Muscle layer of duodenum (tissue), 2 donors: Measurements from ENCODE around the gene MPPED2.

Source experiments
- H3K27ac ChIP-seq: one replicate; pipeline ENCODE4 v1.7.0; 2013; ENCODE audit warnings: mild to moderate bottlenecking, low read length
- H3K27me3 ChIP-seq: one replicate; pipeline ENCODE4 v1.7.0; 2013; ENCODE audit warnings: low read depth, mild to moderate bottlenecking, control low read depth, low read length
- H3K36me3 ChIP-seq, 2 donors: one replicate each; pipeline ENCODE4 v1.7.0; 2013; ENCODE audit warnings: low read length in 2 of 2, control low read depth in 1 of 2, mild to moderate bottlenecking in 1 of 2; ENCODE audit not compliant: insufficient read depth in 2 of 2, control insufficient read depth in 1 of 2
- H3K4me1 ChIP-seq, 2 donors: one replicate each; pipeline ENCODE4 v1.7.0; 2013; ENCODE audit warnings: low read length in 2 of 2, mild to moderate bottlenecking in 2 of 2, control low read depth in 1 of 2, moderate library complexity in 1 of 2; ENCODE audit not compliant: insufficient read depth in 2 of 2, control insufficient read depth in 1 of 2
- H3K4me3 ChIP-seq, 2 donors: one replicate each; pipeline ENCODE4 v1.7.0; 2013; ENCODE audit warnings: low read length in 2 of 2, low read depth in 1 of 2, mild to moderate bottlenecking in 1 of 2
- H3K9me3 ChIP-seq, 2 donors: one replicate each; pipeline ENCODE4 v1.7.0; 2013; ENCODE audit warnings: low read length in 2 of 2, control low read depth in 1 of 2, mild to moderate bottlenecking in 1 of 2; ENCODE audit not compliant: control insufficient read depth in 1 of 2
- donor health status: healthy.

Gene MPPED2

DNA sequence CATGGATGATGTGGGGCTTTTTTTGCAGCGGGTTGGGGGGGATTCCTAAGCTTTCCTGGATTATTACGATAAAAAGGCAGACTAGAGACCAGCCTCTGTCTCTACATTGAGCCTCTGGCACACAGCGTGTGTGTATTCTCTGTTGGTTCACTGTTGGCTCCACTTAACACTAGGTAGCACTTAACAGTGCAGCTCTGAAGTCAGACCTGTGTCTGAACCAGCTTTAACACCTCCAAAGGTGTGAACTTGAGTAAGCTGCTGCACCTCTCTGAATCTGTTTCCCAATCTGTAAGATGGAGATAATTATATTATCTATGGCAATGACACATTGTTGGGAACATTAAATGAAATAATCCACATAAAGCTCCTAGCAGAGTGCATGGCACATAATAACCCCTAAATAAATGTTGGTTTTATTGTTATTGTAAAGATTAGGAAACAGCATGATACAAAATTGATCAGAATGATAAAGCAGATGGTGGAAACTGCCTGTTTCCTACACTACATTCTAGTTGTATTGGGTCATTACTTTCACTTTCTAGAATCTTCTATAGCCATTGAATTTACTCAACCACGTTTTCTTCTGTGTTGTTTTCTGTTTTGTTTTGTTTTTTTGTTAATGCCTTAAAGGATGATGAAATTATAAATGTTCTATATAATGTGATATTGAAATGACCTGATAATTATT is 154.9 kb downstream of the MPPED2 start:
- Histone ChIP-seq H3K4me1 (peaks cover 0 to 21% of the 10 kb centered on the region in 2 donors), H3K9me3 (no peaks in the 10 kb centered on the region), H3K4me3 (no peak overlapping the region), H3K27ac (no peak overlapping the region), H3K36me3 (no peaks in the 10 kb centered on the region), H3K27me3 (no peaks in the 10 kb centered on the region)

GRCh38 chr11:30429550-30429949 is 156.6 kb downstream of the MPPED2 start:
- Histone ChIP-seq H3K9me3 (no peaks in the 10 kb centered on the region), H3K36me3 (no peaks in the 10 kb centered on the region), H3K27me3 (no peaks in the 10 kb centered on the region), H3K4me1 (peaks cover 0 to 9% of the 10 kb centered on the region in 2 donors), H3K27ac (no peak overlapping the region), H3K4me3 (no peak overlapping the region)

DNA sequence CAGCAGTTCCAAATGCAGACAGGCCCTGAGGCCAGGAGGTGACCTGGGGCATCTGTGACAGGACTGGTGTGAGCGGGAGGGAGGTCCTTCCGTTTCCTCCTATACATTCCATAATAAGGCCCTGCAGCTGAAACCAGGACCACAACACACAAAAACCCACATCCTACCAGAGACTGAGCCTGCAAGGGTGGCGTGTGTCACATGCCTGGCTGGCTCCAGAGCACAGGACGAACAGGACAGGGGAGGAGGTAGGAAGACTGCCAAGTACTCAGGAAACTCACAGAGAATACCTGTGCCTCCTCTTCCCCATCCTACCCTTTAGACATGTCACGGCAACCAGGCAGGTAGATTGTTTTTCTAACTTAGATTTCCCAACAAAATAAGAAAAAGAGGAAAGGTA is 159.4 kb downstream of the MPPED2 start:
- no peak overlapping the region for H3K27ac ChIP-seq

GRCh38 chr11:30424844-30425243 is 161.3 kb downstream of the MPPED2 start:
- H3K27me3 ChIP-seq = no peaks in the 10 kb centered on the region
- peaks cover 0 to 19% of the 10 kb centered on the region in 2 donors for H3K4me1 ChIP-seq
- H3K36me3 ChIP-seq = no peaks in the 10 kb centered on the region
- H3K4me3 ChIP-seq = no peak overlapping the region
- no peaks in the 10 kb centered on the region for H3K9me3 ChIP-seq
- H3K27ac ChIP-seq = no peak overlapping the region

More for the DNA sequence above, 159.4 kb downstream of the MPPED2 start:
- Histone ChIP-seq H3K36me3 (no peaks in the 10 kb centered on the region), H3K27me3 (no peaks in the 10 kb centered on the region), H3K9me3 (no peaks in the 10 kb centered on the region), H3K4me3 (no peak overlapping the region), H3K4me1 (peaks cover 0 to 15% of the 10 kb centered on the region in 2 donors)

- H3K9me3 ChIP-seq = no peaks in the 10 kb centered on the region
- no peak overlapping the region for H3K27ac ChIP-seq
- peaks cover 0 to 19% of the 10 kb centered on the region in 2 donors for H3K4me1 ChIP-seq
- H3K27me3 ChIP-seq = no peaks in the 10 kb centered on the region
- no peak overlapping the region for H3K4me3 ChIP-seq
- H3K36me3 ChIP-seq = no peaks in the 10 kb centered on the region
Observed at GRCh38 chr11:30424321-30424720, 161.8 kb downstream of the MPPED2 start.

DNA sequence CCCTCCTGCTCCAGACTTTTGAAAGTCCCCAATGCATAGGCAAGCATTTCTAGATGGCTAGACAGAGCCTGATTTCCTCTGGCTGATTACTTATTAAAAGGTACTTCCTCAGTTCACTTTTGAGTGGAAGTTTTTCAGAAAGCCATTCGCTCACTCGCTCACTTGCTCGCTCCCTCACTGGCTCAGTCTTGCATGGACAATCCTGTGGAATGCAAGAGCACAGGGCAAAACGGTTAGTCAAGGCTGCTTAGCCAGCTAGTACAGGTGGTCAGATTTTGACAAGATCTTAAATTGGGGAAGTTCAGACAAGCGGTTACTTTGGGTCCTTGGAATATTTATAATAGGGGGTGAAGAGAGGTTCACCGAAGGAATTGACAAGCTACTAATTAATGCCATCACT is 162.3 kb downstream of the MPPED2 start:
- H3K9me3 ChIP-seq = no peaks in the 10 kb centered on the region
- no peaks in the 10 kb centered on the region for H3K36me3 ChIP-seq
- no peak overlapping the region for H3K27ac ChIP-seq
- no peaks in the 10 kb centered on the region for H3K27me3 ChIP-seq
- H3K4me3 ChIP-seq = no peak overlapping the region
- H3K4me1 ChIP-seq = peaks cover 0 to 19% of the 10 kb centered on the region in 2 donors

GRCh38 chr11:30423279-30423648 is 162.9 kb downstream of the MPPED2 start:
- H3K27ac ChIP-seq = no peak overlapping the region

GRCh38 chr11:30422447-30423278 is 163.5 kb downstream of the MPPED2 start:
- H3K27ac ChIP-seq = no peak overlapping the region

More at GRCh38 chr11:30423279-30423648, 162.9 kb downstream of the MPPED2 start:
- H3K36me3 ChIP-seq = no peaks in the 10 kb centered on the region
- H3K27me3 ChIP-seq = no peaks in the 10 kb centered on the region
- H3K9me3 ChIP-seq = no peaks in the 10 kb centered on the region
- peaks cover 0 to 19% of the 10 kb centered on the region in 2 donors for H3K4me1 ChIP-seq
- no peak overlapping the region for H3K4me3 ChIP-seq

GRCh38 chr11:30420233-30420787 is 165.8 kb downstream of the MPPED2 start:
- Histone ChIP-seq H3K36me3 (no peaks in the 10 kb centered on the region), H3K4me1 (peaks cover 0 to 19% of the 10 kb centered on the region in 2 donors), H3K27ac (no peak overlapping the region), H3K27me3 (no peaks in the 10 kb centered on the region), H3K9me3 (no peaks in the 10 kb centered on the region), H3K4me3 (no peak overlapping the region)

More at GRCh38 chr11:30422447-30423278, 163.5 kb downstream of the MPPED2 start:
- Histone ChIP-seq H3K4me3 (no peak overlapping the region), H3K27me3 (no peaks in the 10 kb centered on the region), H3K36me3 (no peaks in the 10 kb centered on the region), H3K9me3 (no peaks in the 10 kb centered on the region), H3K4me1 (peaks cover 0 to 19% of the 10 kb centered on the region in 2 donors)

DNA sequence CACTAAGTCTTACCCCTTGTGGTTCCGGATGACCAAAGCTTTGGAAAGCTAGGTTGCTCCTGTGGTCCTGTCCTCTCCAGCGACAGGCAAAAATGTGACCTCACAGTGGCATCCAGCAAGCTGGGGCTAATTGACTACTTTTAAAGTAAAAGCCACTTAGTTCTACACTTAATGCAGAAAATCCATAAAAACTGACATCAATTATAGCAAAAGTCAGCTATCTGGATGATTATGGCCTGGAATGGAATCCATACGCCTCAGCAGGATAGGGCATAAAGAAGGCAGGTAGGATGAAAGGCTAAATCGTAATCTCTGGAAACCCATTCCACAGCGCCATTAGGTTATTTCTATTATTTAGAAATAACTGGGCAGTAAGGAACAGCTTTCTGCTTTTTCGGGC is 171.3 kb downstream of the MPPED2 start:
- Histone ChIP-seq H3K4me1 (no peaks in the 10 kb centered on the region), H3K27ac (no peak overlapping the region), H3K36me3 (no peaks in the 10 kb centered on the region), H3K27me3 (no peaks in the 10 kb centered on the region), H3K9me3 (no peaks in the 10 kb centered on the region), H3K4me3 (no peak overlapping the region)

- Histone ChIP-seq H3K36me3 (no peaks in the 10 kb centered on the region), H3K4me3 (no peak overlapping the region), H3K27me3 (no peaks in the 10 kb centered on the region), H3K4me1 (no peaks in the 10 kb centered on the region), H3K27ac (no peak overlapping the region), H3K9me3 (no peaks in the 10 kb centered on the region)
Observed at GRCh38 chr11:30414244-30414643, 171.9 kb downstream of the MPPED2 start.
